ENCODE results near the gene CAPN5. TPM values are rescaled to one million over a fixed set of nuclear protein-coding genes. Genes with fewer than 3 reads are reported as not detected.

CAPN5 gene
- total RNA-seq, 1 experiment from 2014 or later = 22.3 TPM

- H3K27me3 Mint-ChIP-seq (ENCODE audit: unreplicated experiment) = no peaks in the 10 kb centered on the region
- DNase-seq = peak; percentile 50
- no TSS peak for BruUV-seq (replicated peaks)
- H3K4me3 Mint-ChIP-seq (ENCODE audit: low read depth, unreplicated experiment) = no peak overlapping the region
- intact Hi-C loops (cut with micrococcal nuclease; ENCODE audit: unreplicated experiment) = no loop called here
- CTCF ChIA-PET = interaction anchor here (1.0 to 1.9 kb wide), 3 partner anchors 9 to 116 kb away, joined by 3 to 8 read pairs (median 3); no protein-coding TSS in a partner anchor
- H3K4me1 Mint-ChIP-seq (ENCODE audit: low read depth, unreplicated experiment) = peaks cover 59% of the 10 kb centered on the region
- no peaks in the 10 kb centered on the region for H3K9me3 Mint-ChIP-seq (ENCODE audit: low read depth, unreplicated experiment)
- TF ChIP-seq, protein P1, sequence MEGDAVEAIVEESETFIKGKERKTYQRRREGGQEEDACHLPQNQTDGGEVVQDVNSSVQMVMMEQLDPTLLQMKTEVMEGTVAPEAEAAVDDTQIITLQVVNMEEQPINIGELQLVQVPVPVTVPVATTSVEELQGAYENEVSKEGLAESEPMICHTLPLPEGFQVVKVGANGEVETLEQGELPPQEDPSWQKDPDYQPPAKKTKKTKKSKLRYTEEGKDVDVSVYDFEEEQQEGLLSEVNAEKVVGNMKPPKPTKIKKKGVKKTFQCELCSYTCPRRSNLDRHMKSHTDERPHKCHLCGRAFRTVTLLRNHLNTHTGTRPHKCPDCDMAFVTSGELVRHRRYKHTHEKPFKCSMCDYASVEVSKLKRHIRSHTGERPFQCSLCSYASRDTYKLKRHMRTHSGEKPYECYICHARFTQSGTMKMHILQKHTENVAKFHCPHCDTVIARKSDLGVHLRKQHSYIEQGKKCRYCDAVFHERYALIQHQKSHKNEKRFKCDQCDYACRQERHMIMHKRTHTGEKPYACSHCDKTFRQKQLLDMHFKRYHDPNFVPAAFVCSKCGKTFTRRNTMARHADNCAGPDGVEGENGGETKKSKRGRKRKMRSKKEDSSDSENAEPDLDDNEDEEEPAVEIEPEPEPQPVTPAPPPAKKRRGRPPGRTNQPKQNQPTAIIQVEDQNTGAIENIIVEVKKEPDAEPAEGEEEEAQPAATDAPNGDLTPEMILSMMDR (IDR thresholded peaks at IDR 0.05; ENCODE audit: unreplicated experiment) = no peak
- peaks cover 6% of the 10 kb centered on the region for H3K36me3 Mint-ChIP-seq (ENCODE audit: insufficient read depth, unreplicated experiment)
- peak overlapping the region; percentile 82 for H3K27ac Mint-ChIP-seq (ENCODE audit: unreplicated experiment)
Observed at GRCh38 chr11:77035580-77035979, 31.2 kb upstream of the CAPN5 start.

GRCh38 chr11:77036398-77036797 lies 30.4 kb upstream of the CAPN5 start:
- Mint-ChIP-seq H3K4me3 (ENCODE audit: low read depth, unreplicated experiment) (no peak overlapping the region), H3K27me3 (ENCODE audit: unreplicated experiment) (no peaks in the 10 kb centered on the region), H3K36me3 (ENCODE audit: insufficient read depth, unreplicated experiment) (peaks cover 6% of the 10 kb centered on the region), H3K27ac (ENCODE audit: unreplicated experiment) (peak overlapping the region; percentile 82), H3K4me1 (ENCODE audit: low read depth, unreplicated experiment) (peaks cover 51% of the 10 kb centered on the region), H3K9me3 (ENCODE audit: low read depth, unreplicated experiment) (no peaks in the 10 kb centered on the region)
- CTCF ChIA-PET = interaction anchor here (0.6 to 1.6 kb wide), 4 partner anchors 9 to 534 kb away, joined by 3 to 10 read pairs (median 4); no protein-coding TSS in a partner anchor
- TF ChIP-seq, protein P1 (IDR thresholded peaks at IDR 0.05; ENCODE audit: unreplicated experiment) = no peak
- no TSS peak for BruUV-seq (replicated peaks)
- DNase-seq = no peak
- intact Hi-C loops (cut with micrococcal nuclease; ENCODE audit: unreplicated experiment) = no loop called here

- no TSS peak for BruUV-seq (replicated peaks)
Observed at GRCh38 chr11:77037057-77037456, 29.7 kb upstream of the CAPN5 start.

DNA sequence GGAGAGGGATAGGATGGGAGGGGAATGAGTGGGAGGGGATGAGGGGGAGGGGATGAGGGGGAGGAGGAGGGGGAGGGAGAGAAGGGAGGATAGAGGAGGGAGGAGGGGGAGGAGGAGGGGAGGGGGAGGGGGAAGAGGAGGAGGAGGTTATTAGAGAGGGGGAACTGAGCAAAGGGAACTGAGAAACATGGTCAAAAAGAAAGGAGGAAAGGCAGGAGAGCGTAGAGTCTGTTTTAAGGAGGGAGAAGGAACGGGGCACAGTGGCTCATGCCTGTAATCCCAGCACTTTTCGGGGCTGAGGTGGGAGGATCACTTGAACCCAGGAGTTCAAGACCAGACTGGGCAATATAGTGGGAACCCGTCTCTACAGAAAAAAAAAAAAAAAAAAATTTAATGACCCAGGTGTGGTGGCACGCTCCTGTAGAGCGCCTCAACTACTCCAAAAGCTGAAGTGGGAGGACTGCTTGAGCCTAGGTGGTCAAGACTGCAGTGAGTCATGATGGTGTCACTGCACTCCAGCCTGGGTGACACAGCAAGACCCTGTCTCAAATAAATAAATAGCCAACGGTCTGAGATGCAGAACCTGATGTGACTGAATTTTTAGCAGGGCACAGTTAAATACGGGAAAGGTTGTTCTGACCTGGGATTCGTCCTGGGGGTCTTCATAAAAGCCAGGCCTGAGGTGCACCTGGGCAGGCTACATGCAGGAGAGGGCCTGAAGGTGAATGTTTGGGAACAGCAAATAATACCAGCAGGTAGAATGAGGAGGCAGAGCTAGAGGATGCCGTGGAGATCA lies 28.5 kb upstream of the CAPN5 start:
- BruUV-seq (replicated peaks) = no TSS peak
- peak; percentile 36 for DNase-seq
- CTCF ChIA-PET = interaction anchor here (1.6 to 2.1 kb wide), 2 partner anchors 9 to 12 kb away, joined by 9 to 10 read pairs; no protein-coding TSS in a partner anchor
- H3K27me3 Mint-ChIP-seq (ENCODE audit: unreplicated experiment) = no peaks in the 10 kb centered on the region
- peak overlapping the region; percentile 5 for H3K27ac Mint-ChIP-seq (ENCODE audit: unreplicated experiment)
- no peaks in the 10 kb centered on the region for H3K9me3 Mint-ChIP-seq (ENCODE audit: low read depth, unreplicated experiment)
- peaks cover 49% of the 10 kb centered on the region for H3K4me1 Mint-ChIP-seq (ENCODE audit: low read depth, unreplicated experiment)
- intact Hi-C loops (cut with micrococcal nuclease; ENCODE audit: unreplicated experiment) = no loop called here
- peaks cover 6% of the 10 kb centered on the region for H3K36me3 Mint-ChIP-seq (ENCODE audit: insufficient read depth, unreplicated experiment)
- TF ChIP-seq, protein P1 (IDR thresholded peaks at IDR 0.05; ENCODE audit: unreplicated experiment) = no peak
- H3K4me3 Mint-ChIP-seq (ENCODE audit: low read depth, unreplicated experiment) = no peak overlapping the region

More at GRCh38 chr11:77037057-77037456, 29.7 kb upstream of the CAPN5 start:
- H3K4me3 Mint-ChIP-seq (ENCODE audit: low read depth, unreplicated experiment) = no peak overlapping the region
- intact Hi-C loops (cut with micrococcal nuclease; ENCODE audit: unreplicated experiment) = no loop called here
- H3K36me3 Mint-ChIP-seq (ENCODE audit: insufficient read depth, unreplicated experiment) = peaks cover 6% of the 10 kb centered on the region
- peaks cover 49% of the 10 kb centered on the region for H3K4me1 Mint-ChIP-seq (ENCODE audit: low read depth, unreplicated experiment)
- no peak overlapping the region for H3K27ac Mint-ChIP-seq (ENCODE audit: unreplicated experiment)
- no peaks in the 10 kb centered on the region for H3K9me3 Mint-ChIP-seq (ENCODE audit: low read depth, unreplicated experiment)
- no peaks in the 10 kb centered on the region for H3K27me3 Mint-ChIP-seq (ENCODE audit: unreplicated experiment)
- TF ChIP-seq, protein P1 (IDR thresholded peaks at IDR 0.05; ENCODE audit: unreplicated experiment) = no peak
- CTCF ChIA-PET = interaction anchor here (1.6 to 2.1 kb wide), 2 partner anchors 10 kb away, joined by 9 to 10 read pairs; no protein-coding TSS in a partner anchor
- no peak for DNase-seq

All from Calu3 (cell line).